Posterior cingulate gyrus (tissue), 11 donors: ENCODE data around the gene TMC7.
A peak's percentile ranks its signal among the peaks of the same experiment; 100 is the strongest.

Experiments
- DNase-seq, 10 donors: peaks; one replicate each; pipeline versions ENCODE4 v3.0.0 to v3.0.0-alpha.2; 2020 to 2021; ENCODE audit warnings: mixed read lengths in 3 of 10
- intact Hi-C: fragments of 100-400 bp; cut with DNase I; formaldehyde crosslinking; loops from one replicate; pipeline ENCODE4 v1.15.1; 2023

The TMC7 gene

DNA sequence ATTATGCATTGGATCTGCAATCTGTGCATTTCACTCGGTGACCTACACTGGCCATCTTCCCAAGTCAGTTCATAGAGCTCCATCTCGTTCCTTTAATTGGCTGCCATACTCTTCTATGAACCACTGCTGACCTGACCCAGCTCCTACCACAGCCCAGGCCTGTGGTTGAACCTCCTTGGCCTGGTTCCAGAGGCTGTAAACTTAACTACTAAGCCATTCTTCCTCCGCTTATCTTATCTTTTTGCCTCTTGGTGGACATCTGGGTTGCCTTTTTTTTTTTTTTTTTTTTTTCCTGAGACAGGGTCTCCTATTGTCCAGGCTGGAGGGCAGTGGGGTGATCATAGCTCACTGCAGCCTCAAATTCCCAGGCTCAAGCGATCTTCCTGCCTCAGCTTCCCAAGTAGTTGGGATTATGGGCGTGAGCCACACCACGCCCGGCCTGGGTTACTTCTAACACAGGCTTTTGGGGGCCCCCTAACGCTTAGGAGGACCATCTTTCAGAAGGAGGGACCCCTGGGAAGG is 102.0 kb downstream of the TMC7 start:
- DNase-seq = no peak
- intact Hi-C loops = loop anchor here (1.0 to 5.0 kb wide), 4 partner anchors 82 to 417 kb away; partner anchors contain the start of genes SYT17 and TMC7

DNA sequence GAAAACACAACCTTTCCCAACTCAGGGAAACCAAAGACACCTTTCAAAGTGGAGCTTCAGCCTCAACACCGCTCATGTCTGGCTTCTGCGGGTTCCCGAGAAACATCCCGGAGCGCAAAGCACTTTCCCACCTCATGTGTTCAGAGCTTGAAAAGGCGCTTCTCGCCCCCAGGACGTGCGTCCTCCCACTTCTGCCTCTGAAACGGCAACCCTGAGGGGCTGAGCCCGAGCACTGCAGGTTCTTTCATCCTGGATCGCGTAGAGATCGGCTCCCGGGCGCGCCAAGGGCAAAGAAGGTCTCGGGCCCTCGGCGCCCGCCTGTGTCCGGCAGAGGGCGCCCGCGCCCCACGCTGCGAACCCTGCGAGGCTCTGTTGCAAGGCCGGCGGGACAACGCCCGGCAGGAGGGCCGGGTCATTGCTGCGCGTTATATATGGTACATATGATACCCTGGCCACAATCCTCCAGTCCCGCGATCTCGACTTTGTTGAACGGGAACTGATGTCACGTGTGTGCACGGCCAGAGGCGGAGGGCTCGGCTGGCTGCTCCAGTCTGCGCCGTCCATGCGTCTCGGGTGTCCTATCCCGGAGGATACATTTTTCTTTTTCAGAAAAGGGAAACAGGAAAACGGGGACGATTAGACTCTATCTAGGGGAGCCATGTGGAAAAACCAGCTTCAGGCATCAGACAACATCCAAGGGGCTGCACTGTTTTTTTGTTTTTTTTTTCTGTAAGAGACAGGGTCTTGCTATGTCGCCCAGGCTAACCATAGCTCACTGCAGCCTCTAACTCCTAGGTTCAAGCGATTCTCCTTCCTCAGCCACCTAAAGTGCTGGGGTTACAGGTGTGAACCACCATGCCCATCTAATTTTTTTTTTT is 102.8 kb downstream of the TMC7 start:
- intact Hi-C loops = loop anchor here (1.0 to 5.0 kb wide), 4 partner anchors 81 to 416 kb away; partner anchors contain the start of genes SYT17 and TMC7
- peak; percentile 58 to 97 (median 82) for DNase-seq

DNA sequence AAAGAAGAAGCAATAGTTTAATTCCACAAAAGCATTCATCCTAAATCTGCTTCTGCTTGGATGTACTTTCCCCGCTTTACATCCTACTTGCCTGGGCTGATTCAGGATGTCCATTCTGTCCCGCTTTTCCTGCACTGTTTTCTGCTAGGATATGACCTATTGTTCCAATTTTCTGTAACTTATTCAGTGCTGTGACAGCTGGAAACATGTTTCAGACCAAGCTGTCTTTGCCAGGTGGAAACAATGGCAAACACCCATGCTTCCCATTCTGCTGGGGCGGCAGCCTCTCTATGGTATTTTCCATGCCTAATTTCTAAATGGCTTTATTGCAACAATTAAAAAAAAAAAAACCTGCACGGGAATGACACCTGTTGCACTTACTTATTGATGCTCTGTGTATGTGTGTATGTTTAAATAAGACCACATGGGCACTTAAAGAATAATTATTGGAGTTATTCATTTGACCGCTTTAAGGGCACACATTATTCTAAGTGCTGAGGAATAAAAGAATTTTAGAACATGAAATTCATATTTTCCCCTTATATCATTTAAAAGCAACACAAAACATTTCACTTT is 104.7 kb downstream of the TMC7 start:
- intact Hi-C loops = loop anchor here (5.0 kb wide), 2 partner anchors 79 to 106 kb away; partner anchors contain the start of genes SYT17 and TMC7
- no peak for DNase-seq

DNA sequence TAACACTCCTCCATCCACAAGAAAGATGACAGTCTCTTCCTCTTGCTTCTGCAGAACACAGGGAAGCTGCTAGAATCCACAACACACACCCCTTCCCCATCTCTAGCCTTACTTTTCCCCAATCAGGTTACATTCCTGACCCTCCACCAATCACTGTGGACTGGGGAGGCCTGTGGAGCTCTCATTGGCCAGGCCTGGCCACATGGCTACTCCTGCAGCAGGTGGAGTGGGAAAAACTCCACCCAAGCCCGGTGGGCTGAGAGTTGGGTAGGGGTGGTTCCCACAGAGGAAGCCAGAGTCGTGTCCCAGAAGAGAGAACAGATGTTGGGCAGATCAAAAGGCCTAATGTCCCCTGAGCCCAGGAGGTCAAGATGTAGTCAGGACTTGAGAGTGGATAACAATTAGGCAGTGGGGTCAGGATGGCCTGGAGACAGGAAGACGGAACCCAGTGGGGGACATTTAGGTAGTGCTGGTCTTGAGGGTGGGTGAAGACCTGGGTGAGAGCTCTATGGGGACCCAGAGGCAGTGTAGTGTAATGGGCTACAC is 105.7 kb downstream of the TMC7 start:
- intact Hi-C loops = loop anchor here (5.0 kb wide), 2 partner anchors 78 to 107 kb away; partner anchors contain the start of genes SYT17 and TMC7
- DNase-seq = no peak

DNA sequence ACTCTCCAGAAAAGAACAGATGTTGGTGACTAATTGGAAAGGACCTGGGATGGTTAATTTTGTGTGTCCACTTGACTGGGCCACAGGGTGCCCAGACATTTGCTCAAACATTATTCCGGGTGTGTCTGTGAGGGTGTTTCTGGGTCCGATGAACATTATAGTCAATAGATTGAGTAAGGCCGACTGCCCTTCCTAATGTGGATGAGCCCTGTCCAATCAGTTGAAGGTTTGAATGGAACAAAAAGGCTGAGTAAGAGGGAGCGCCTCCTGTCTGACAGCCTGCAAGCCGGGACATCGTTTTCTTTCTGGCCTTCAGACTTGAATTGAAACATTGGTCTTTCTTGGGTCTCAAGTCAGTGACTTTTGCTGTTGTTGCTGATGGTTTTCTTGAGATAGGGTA is 107.2 kb downstream of the TMC7 start:
- intact Hi-C loops = no loop called here

DNA sequence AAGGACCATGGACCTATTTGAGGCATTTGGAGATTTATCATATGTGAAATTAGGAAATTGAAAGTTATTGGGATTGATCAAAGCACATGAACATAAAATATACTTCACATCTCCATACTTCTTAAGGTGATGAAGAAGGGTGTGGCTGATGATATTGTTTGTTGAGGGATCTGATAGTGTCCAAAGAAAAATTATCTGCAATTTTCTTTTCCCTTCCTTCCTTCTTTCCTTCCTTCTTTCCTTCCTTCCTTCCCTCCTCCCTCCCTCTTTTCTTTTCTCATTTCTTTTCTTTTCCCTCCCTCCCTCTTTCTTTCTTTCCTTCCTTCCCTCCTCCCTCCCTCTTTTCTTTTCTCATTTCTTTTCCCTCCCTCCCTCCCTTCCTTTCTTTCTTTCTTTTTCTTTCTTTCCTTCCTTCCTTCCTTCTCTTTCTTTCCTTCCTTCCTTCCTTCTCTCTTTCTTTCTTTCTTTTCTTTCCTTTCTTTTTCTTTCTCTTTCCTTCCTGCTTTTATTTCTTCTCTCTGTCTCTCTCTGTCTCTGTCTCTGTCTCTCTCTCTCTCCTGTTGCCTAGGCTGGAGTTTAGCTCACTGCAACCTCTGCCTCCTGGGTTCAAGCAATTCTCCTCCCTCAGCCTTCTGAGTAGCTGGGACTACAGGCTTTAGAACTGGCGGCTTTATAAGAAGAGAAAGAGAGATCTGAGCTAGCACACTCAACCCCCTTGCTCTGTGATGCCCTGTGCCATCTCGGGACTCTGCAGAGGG is 109.1 kb downstream of the TMC7 start:
- intact Hi-C loops = no loop called here
- no peak for DNase-seq

More for the DNA sequence above, 107.2 kb downstream of the TMC7 start:
- no peak for DNase-seq

DNA sequence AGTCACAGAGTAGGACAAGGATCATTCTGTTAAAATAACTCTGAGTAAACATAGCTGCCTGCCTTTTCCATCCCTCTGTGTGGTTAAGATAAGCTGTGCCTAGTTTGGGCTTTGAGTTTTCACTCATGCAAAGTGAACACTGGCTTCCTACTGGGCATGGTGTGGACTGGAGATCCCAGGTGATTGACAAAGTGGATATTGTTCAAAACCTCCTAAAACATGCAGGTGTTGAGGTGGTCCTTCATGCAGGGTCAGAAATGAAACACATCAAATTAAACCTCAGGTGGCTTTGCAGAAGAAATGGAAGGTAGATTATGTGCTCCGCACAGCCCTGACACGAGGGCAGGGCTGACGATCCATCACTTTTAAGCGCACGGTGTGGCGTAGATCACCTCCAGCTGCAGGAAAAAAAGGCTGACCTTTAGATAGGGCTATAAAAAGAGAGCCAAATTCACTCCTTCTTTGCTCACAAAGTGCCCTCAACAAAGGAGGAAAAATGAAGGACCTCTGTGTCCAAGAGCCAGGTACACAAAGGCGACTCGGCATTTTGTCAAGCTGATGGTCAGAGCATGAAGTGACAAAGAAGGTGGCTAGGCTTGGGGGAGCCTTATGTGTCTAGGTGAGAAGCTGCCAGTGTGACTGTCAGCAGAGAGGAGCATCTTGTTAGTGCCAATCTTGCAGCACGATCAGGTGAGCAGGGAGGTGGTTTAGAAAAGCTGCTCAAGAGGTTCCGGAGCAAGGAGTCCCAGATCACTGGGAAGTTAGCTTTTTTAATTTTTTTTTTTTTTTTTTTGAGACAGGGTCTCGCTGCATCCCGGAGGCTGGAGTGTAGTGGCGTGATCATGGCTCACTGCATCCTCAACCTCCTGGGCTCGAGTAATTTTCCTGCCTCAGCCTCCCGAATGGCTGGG is 110.2 kb downstream of the TMC7 start:
- no peak for DNase-seq
- intact Hi-C loops = no loop called here

DNA sequence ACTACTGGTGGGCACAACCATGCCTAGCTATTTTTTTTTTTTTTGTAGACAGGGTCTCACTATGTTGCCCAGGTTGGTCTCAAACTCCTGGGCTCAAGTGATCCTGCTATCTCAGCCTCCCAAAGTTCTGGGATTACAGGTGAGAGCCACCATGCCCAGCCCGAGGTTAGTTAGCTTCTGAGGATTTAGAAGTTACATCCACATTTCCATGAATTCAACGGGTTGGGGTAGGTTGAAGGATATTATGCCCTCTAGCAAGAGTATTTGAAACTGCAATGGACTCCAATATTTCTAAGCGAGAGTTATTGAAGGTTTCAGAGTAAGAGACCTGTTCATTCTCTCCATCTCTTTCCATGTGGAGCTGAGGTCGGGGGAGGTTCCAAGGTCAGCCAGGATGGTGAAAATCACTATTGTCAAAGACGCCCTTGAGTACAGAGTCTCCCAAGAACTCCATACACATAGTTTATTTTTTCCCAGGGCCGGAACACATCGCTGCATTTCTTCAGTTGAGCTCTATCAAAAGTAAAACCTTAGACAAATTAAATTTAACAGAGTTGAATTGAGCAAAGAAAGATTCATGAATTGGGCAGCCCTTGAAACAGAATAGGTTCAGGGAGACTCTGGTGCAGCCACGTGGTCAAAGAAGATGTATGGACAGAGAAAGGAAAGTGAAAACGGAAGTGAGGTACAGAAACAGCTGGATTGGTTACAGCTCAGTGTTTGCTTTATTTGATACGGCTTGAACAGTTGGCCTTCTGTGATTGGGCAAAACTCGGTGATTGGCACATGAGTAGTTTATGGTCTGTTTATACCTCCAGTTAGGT is 111.0 kb downstream of the TMC7 start:
- intact Hi-C loops = no loop called here
- no peak for DNase-seq

DNA sequence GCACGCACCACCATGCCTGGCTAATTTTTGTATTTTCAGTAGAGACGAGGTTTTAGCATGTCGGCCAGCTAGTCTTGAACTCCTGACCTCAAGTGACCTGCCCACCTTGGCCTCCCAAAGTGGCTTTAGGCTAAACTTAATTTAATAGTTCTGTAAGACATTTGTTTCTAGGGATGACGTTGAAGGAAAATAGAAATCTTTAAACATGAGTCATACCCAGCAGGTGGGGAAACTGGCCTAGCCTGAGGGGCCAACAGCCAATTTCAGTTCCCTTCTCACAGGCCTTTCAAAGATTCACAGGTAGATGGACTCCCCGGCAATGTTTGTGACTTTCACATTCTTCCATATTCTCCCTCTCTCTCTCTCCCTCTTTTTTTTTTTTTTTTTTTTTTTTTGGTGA is 111.9 kb downstream of the TMC7 start:
- DNase-seq = no peak
- intact Hi-C loops = no loop called here

DNA sequence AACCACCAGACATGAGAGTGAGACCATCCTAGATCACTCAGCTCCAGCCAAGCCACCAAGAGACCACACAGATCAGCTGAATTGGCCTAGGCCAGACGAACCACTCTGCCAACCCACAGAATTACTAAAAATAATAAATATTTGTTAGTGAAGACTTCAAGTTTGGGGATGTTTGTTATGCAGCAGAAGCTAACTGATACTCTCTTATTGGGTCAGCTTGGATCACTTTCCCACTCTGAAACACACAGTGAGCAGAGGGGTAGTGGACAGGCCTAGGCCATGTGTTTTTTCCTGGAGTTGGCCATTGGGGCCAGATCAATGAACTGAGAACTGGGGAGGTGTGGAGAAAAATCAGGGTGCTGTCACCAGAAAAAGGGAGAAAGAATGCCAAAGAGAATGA is 114.4 kb downstream of the TMC7 start:
- intact Hi-C loops = no loop called here

DNA sequence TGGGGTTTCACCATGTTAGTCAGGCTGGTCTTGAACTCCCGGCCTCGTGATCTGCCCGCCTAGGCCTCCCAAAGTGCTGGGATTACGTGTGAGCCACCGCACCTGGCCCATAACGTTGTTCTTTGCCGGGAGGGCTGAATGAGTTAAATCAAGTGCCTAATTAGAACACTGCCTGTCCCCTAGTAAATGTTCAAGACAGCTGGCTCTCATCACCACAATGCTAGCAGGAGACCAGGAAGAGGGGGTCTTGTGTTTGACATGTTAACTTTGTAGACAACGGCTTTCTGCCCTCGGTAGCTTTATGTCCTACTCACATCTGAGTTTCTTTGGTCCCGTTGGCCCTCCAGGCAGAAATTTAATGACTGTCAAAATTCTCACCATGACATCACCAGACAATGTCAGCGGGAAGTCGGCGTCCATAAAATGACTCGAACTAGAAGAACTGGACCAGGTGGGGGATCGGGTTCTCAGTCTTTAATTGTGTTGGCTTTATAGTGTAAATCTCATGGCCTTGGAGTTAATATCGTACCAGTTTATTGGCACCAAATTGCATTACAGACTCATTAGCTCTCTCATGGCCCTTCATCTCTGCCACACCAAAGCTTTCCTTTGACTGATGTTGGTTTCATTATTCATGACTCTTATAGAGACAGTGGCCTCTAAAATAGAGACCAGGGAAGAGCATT is 118.6 kb downstream of the TMC7 start:
- intact Hi-C loops = no loop called here
- no peak for DNase-seq

More for the DNA sequence above, 114.4 kb downstream of the TMC7 start:
- no peak for DNase-seq

DNA sequence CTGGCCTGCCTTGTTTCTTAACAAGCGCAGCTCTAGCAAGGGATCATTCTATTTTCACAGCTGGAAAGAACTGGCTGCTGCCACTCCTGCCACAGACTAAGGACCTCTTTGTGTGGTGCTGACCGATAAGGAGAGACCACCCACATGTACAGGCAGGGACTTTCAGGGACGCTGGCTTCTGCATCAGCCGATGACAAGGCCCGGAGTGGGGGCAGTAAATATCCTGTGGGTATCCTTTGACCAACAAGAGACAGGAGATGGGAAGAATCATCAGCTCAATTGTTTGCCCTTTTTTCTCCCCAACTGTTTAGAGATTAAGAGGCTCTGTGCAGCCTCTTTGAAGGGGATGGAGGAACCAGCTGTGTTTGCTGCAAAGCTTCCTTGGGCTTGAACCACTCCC is 120.9 kb downstream of the TMC7 start:
- intact Hi-C loops = no loop called here
- DNase-seq = no peak

DNA sequence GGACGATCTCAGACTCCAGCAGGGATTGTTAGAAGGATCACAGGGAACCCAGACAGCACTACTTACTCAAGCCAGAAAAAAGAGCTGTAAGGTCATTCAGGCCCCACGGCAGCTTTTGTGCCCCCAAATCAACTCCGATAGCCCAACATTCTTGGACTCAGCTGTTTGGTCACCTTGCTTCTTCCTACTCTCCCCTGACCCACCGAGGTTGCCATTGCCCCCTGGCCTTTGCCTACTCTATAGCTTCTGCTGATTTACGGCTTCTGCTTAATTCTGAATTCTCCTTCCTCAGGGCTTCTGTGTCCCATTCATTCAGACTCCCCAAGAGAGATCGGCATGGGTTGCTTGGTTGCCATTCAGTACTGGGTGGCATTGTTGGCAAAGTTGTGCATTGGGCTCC is 121.4 kb downstream of the TMC7 start:
- intact Hi-C loops = no loop called here
- DNase-seq = no peak

DNA sequence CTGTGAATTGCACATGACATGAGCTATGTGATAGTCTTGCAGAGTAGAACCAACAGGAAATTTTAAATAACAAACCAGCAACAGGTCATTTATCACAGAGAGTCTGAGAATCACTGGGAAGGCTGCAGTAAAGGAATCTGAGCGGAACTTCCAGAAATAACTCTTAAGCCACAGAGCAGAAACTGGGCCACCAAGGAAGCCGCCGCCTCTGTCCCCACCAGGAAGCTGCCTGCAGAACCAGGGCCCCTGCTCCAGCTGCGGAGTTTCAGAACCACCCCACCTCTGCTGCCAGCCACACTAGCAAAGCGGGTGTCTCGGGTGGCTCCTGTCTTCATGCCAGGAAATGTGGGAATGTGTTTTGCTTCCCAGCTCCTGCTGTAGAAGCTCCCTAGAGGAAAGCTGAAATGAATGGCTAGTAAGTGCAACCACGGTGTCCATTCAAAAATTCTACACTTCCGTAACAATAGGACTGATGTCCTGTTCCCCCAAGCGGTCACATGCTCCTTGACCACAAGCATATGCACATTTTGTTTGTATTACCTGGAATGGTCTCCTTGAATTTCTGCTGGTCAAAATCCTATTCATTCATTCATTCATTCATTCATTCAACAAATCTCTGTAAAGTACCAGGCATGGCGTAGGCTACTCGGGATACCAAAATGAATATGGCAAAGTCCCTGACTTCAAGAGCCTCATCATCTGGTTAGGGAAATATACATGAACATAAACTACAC is 122.3 kb downstream of the TMC7 start:
- DNase-seq = peak in 4 of 10 donors; percentile 12 to 86 (median 52)
- intact Hi-C loops = no loop called here

DNA sequence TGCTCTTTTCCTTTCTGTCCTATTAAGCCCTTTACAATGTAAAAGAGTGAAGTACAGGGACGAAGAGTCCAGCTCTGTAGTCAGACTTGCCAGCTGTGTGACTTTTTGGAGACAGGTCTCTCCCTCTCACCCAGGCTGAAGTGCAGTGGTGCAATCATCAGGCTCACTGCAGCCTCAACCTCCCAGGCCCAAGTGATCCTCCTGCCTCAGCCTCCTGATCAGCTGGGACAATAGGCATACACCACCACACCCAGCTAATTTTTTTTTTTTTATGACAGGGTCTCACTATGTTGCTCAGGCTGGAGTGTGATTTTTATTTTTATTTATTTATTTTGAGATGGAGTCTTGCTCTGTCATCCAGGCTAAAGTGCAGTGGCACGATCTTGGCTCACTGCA is 122.9 kb downstream of the TMC7 start:
- intact Hi-C loops = no loop called here
- no peak for DNase-seq

DNA sequence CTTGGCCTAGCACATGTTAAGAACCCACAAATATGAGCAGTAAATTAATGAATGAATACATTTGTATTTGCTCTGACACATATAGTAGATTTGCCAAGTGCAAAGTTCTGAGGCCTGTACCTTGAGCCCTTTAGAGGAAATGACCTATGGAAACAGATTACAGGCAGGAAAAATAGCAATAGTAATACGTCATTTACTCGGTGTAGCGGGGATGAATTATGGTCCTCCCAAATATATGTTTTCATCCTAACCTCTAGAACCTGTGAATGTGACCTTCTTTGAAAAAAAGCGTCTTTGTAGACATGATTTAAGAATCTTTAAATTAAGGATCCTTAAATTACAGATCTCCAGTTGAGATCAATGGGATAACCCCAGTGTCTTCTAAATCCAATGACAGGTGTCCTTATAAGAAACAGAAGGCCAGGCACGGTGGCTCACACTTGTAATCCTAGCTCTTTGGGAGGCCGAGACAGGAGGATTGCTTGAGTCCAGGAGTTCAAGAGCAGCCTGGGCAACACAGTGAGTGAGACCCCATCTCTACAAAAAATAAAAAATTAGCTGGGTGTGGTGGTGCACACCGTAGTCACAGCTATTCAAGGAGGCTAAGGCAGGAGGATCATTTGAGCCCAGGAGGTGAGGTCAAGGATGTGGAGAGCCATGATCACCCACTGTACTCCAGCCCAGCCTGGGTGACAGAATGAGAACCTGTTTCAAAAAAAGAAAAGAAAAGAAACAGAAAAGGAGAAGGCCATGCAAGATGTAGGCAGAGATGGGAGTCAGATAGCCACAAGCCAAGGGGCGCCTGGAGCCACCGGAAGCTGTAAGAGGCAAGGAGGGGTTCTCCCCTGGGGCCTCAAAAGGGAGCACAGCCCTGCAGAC is 124.9 kb downstream of the TMC7 start:
- no peak for DNase-seq
- intact Hi-C loops = no loop called here
